ENCODE measurements around the gene DIPK1B. TPM values are rescaled to one million over a fixed set of nuclear protein-coding genes. Genes with fewer than 3 reads are reported as not detected.

The DIPK1B gene
- total and polyA plus RNA-seq, 2 donors (not counting 3 experiments of a cell fraction or from before 2014, with no cell fraction given): 253 to 441 TPM

GRCh38 chr9:136679431-136679941 lies 32.9 kb upstream of the DIPK1B start:
- dilution Hi-C loops (cut with MboI; ENCODE audit: extremely low pct_ligation_motif_present, low sequenced_read_pairs): no loop called here

More at GRCh38 chr9:136679431-136679941, 32.9 kb upstream of the DIPK1B start:
- BruUV-seq (replicated peaks): no TSS peak
- no peak for DNase-seq (ENCODE audit: low read depth, low spot score)
- no peak overlapping the region for H2AFZ ChIP-seq (ENCODE audit: low read depth, low read length)
- peaks cover 0 to 6% of the 10 kb centered on the region in 2 experiments for H3K36me3 ChIP-seq (ENCODE audit: control insufficient read depth in 2 of 2, extremely low read depth in 1 of 2, insufficient read depth in 2 of 2, low read length in 2 of 2)
- H3K4me2 ChIP-seq (ENCODE audit: insufficient read depth, low read length): no peak overlapping the region
- H3K4me3 ChIP-seq (replicated peaks in 1 of 3; ENCODE audit: insufficient read depth in 1 of 3, low read depth in 1 of 3, low read length in 3 of 3): no peak overlapping the region
- intact Hi-C loops (cut with micrococcal nuclease): no loop called here
- H3K4me1 ChIP-seq (ENCODE audit: control insufficient read depth, extremely low read depth, insufficient read depth, low read length): no peaks in the 10 kb centered on the region
- FAIRE-seq: no peak
- no peak overlapping the region for H3K27ac ChIP-seq (ENCODE audit: insufficient read depth, low read depth, low read length)
- no peaks in the 10 kb centered on the region for H3K9me3 ChIP-seq (replicated peaks; ENCODE audit: control insufficient read depth, insufficient read depth, low read length)
- no peaks in the 10 kb centered on the region for H4K20me1 ChIP-seq (replicated peaks; ENCODE audit: control insufficient read depth, extremely low read depth, insufficient read depth, low read length)
- TF ChIP-seq EZH2 (IDR thresholded peaks at IDR 0.05; ENCODE audit: borderline replicate concordance, low read depth, low read length, severe bottlenecking) (no peak), POLR2A (IDR thresholded peaks at IDR 0.05; ENCODE audit: low read depth, low read length) (no peak), MYC (IDR thresholded peaks at IDR 0.05; ENCODE audit: low read depth, low read length) (no peak), FOS (IDR thresholded peaks at IDR 0.05; ENCODE audit: borderline replicate concordance, insufficient read depth, low read length) (no peak), CTCF (IDR thresholded peaks at IDR 0.05; ENCODE audit: extremely low read depth in 1 of 2, insufficient read depth in 1 of 2, low read depth in 1 of 2, low read length in 2 of 2) (no peak), JUN (IDR thresholded peaks at IDR 0.05; ENCODE audit: borderline replicate concordance, insufficient read depth, insufficient read length, low read depth) (no peak), POLR2AphosphoS5 (IDR thresholded peaks at IDR 0.05; ENCODE audit: insufficient read depth, low read depth, low read length) (no peak)
- ChIA-PET CTCF (no interaction called here), POLR2A (no interaction called here)
- peaks cover 33% of the 10 kb centered on the region for H3K79me2 ChIP-seq (ENCODE audit: control insufficient read depth, insufficient read depth, low read length)
- H3K9me1 ChIP-seq (replicated peaks; ENCODE audit: control insufficient read depth, extremely low read depth, insufficient read depth, low read length): no peaks in the 10 kb centered on the region
- H3K27me3 ChIP-seq (ENCODE audit: control insufficient read depth in 2 of 2, insufficient read depth in 2 of 2, low read length in 2 of 2): no peaks in the 10 kb centered on the region
- no peak overlapping the region for H3K9ac ChIP-seq (replicated peaks; ENCODE audit: extremely low read depth, insufficient read depth, low read length)
